ENCODE measurements around the gene LPAR5. TPM values are rescaled to one million over a fixed set of nuclear protein-coding genes. Genes with fewer than 3 reads are reported as not detected.

The LPAR5 gene
- total and polyA plus RNA-seq, 2 of the 8 experiments (the other 6 are each of a cell fraction or from before 2014, with no cell fraction given), result 0.22 to 0.24 TPM

DNA sequence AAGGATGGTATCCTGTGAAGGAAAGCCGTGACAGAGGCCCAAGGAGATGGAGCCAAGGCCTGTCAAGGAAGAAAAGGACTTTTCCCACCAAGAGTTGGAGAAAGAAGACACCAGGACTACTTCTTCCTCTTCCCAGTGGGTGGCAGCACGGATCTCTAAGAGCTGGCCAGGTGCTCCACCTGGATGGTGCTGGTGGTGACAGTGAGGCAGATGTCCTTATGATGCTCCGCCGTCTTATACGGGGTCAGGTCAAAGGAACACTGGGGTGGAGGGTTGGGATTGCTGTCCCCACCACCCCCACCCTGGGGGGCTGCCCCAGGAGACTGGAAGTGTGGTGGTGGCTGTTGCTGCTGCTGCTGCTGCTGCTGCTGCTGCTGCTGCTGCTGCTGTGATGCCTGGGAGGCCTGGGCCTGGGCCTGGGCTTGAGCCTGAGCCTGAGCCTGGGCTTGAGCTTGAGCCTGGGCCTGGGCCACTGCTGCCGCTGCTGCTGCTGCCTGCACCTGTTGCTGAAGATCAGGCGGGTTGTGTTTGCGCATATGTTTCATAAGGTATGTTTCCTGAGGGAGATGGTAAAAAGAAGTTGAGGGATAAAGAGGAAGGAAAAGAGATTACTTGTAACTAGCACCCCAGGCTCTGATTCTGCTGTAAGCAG, 31.9 kb upstream of the LPAR5 start (continued):
- TF ChIP-seq SIRT6 (IDR thresholded peaks at IDR 0.05; ENCODE audit: low read length) (no peak), FOSL1 (IDR thresholded peaks at IDR 0.05; ENCODE audit: insufficient read depth, low read depth, low read length) (no peak), KDM1A (IDR thresholded peaks at IDR 0.05; ENCODE audit: borderline replicate concordance, low read length) (no peak), RNF2 (IDR thresholded peaks at IDR 0.05; ENCODE audit: borderline replicate concordance, low read depth, low read length, missing control alignments, poor library complexity, severe bottlenecking) (no peak), BACH1 (IDR thresholded peaks at IDR 0.05; ENCODE audit: low read length) (no peak), TAF1 (IDR thresholded peaks at IDR 0.05; ENCODE audit: low read depth, low read length) (no peak), SP2 (IDR thresholded peaks at IDR 0.05; ENCODE audit: low read length) (no peak), KDM4A (IDR thresholded peaks at IDR 0.05; ENCODE audit: low read depth, low read length, severe bottlenecking) (no peak)

All from H1 (cell line).